ENCODE results near the gene CCDC192.

CCDC192 gene

GRCh38 chr5:127856292-127856691 is 153.1 kb downstream of the CCDC192 start:
- no peak overlapping the region for H3K9ac ChIP-seq (ENCODE audit: low read length)
- no peaks in the 10 kb centered on the region for H4K20me1 ChIP-seq (ENCODE audit: insufficient read depth, low read length)
- no peaks in the 10 kb centered on the region for H3K36me3 ChIP-seq (replicated peaks; ENCODE audit: low read depth, low read length)
- no peak overlapping the region for H3K4me3 ChIP-seq (ENCODE audit: low read length)
- H3K4me2 ChIP-seq (ENCODE audit: low read length): no peak overlapping the region
- TF ChIP-seq EZH2phosphoT487 (IDR thresholded peaks at IDR 0.05; ENCODE audit: low read depth): no peak
- no peak for TF ChIP-seq CTCF (IDR thresholded peaks at IDR 0.05; ENCODE audit: low read depth, low read length)
- no peaks in the 10 kb centered on the region for H3K4me1 ChIP-seq (ENCODE audit: low read length)
- no peak overlapping the region for H3K27ac ChIP-seq (ENCODE audit: low read length)
- no peaks in the 10 kb centered on the region for H3K79me2 ChIP-seq (ENCODE audit: low read length)
- no peak overlapping the region for H2AFZ ChIP-seq (ENCODE audit: low read depth, low read length)
- no peaks in the 10 kb centered on the region for H3K27me3 ChIP-seq (ENCODE audit: low read depth, low read length)
- no peaks in the 10 kb centered on the region for H3K9me3 ChIP-seq (ENCODE audit: insufficient read depth, low read length)

GRCh38 chr5:127858116-127858784 is 155.1 kb downstream of the CCDC192 start:
- TF ChIP-seq CTCF (IDR thresholded peaks at IDR 0.05; ENCODE audit: low read depth, low read length) (no peak), EZH2phosphoT487 (IDR thresholded peaks at IDR 0.05; ENCODE audit: low read depth) (no peak)
- no peak overlapping the region for H3K9ac ChIP-seq (ENCODE audit: low read length)
- H3K36me3 ChIP-seq (replicated peaks; ENCODE audit: low read depth, low read length): no peaks in the 10 kb centered on the region
- no peaks in the 10 kb centered on the region for H3K9me3 ChIP-seq (ENCODE audit: insufficient read depth, low read length)
- H3K4me3 ChIP-seq (ENCODE audit: low read length): no peak overlapping the region
- no peaks in the 10 kb centered on the region for H3K4me1 ChIP-seq (ENCODE audit: low read length)
- no peak overlapping the region for H3K27ac ChIP-seq (ENCODE audit: low read length)
- H4K20me1 ChIP-seq (ENCODE audit: insufficient read depth, low read length): no peaks in the 10 kb centered on the region
- H3K79me2 ChIP-seq (ENCODE audit: low read length): no peaks in the 10 kb centered on the region
- no peaks in the 10 kb centered on the region for H3K27me3 ChIP-seq (ENCODE audit: low read depth, low read length)
- H2AFZ ChIP-seq (ENCODE audit: low read depth, low read length): no peak overlapping the region
- H3K4me2 ChIP-seq (ENCODE audit: low read length): no peak overlapping the region

GRCh38 chr5:127860291-127860690 is 157.1 kb downstream of the CCDC192 start:
- no peak overlapping the region for H3K9ac ChIP-seq (ENCODE audit: low read length)
- H3K9me3 ChIP-seq (ENCODE audit: insufficient read depth, low read length): no peaks in the 10 kb centered on the region
- no peaks in the 10 kb centered on the region for H3K36me3 ChIP-seq (replicated peaks; ENCODE audit: low read depth, low read length)
- no peak overlapping the region for H3K4me3 ChIP-seq (ENCODE audit: low read length)
- H3K27ac ChIP-seq (ENCODE audit: low read length): no peak overlapping the region
- no peak overlapping the region for H3K4me2 ChIP-seq (ENCODE audit: low read length)
- no peaks in the 10 kb centered on the region for H4K20me1 ChIP-seq (ENCODE audit: insufficient read depth, low read length)
- H2AFZ ChIP-seq (ENCODE audit: low read depth, low read length): no peak overlapping the region
- TF ChIP-seq EZH2phosphoT487 (IDR thresholded peaks at IDR 0.05; ENCODE audit: low read depth): no peak
- TF ChIP-seq CTCF (IDR thresholded peaks at IDR 0.05; ENCODE audit: low read depth, low read length): no peak
- H3K4me1 ChIP-seq (ENCODE audit: low read length): no peaks in the 10 kb centered on the region
- no peaks in the 10 kb centered on the region for H3K27me3 ChIP-seq (ENCODE audit: low read depth, low read length)
- H3K79me2 ChIP-seq (ENCODE audit: low read length): no peaks in the 10 kb centered on the region

- Histone ChIP-seq H3K9me3 (ENCODE audit: insufficient read depth, low read length) (no peaks in the 10 kb centered on the region), H3K4me3 (ENCODE audit: low read length) (no peak overlapping the region), H3K4me1 (ENCODE audit: low read length) (no peaks in the 10 kb centered on the region), H4K20me1 (ENCODE audit: insufficient read depth, low read length) (no peaks in the 10 kb centered on the region), H3K79me2 (ENCODE audit: low read length) (no peaks in the 10 kb centered on the region), H3K9ac (ENCODE audit: low read length) (no peak overlapping the region), H3K27me3 (ENCODE audit: low read depth, low read length) (no peaks in the 10 kb centered on the region; the same call in 1 of the 2 replicates), H3K4me2 (ENCODE audit: low read length) (no peak overlapping the region), H3K36me3 (replicated peaks; ENCODE audit: low read depth, low read length) (no peaks in the 10 kb centered on the region), H2AFZ (ENCODE audit: low read depth, low read length) (no peak overlapping the region), H3K27ac (ENCODE audit: low read length) (no peak overlapping the region)
- no peak for TF ChIP-seq CTCF (IDR thresholded peaks at IDR 0.05; ENCODE audit: low read depth, low read length)
- TF ChIP-seq EZH2phosphoT487 (IDR thresholded peaks at IDR 0.05; ENCODE audit: low read depth): no peak
Measured at GRCh38 chr5:127863161-127863560, 160.0 kb downstream of the CCDC192 start.
